K562 (cell line): ENCODE measurements around the gene CSRNP3. TPM values are rescaled to one million over a fixed set of nuclear protein-coding genes. Genes with fewer than 3 reads are reported as not detected.

Experiments
- ATAC-seq: fragments of 200-7000 bp; cut with Tn5 transposase; 3 replicates; pipeline ENCODE4 v1.9.1; 2020; ENCODE audit warnings: moderate library complexity
- BruUV-seq: library from RNA; stranded (reverse); fragments of 400-500 nt; replicated peaks from 2 replicates; lab custom pipeline; 2021; lab: Mats Ljungman, UMichigan
- CTCF ChIA-PET: fragments of 300-600 bp; formaldehyde crosslinking; extraction: SDS; loops from one replicate; lab custom pipeline; 2021; ENCODE audit warnings: low intra/inter-chr PET ratio; lab: Yijun Ruan, JAX
- POLR2A ChIA-PET: fragments of 300-600, 350-650 bp; sonication (Branson Sonifier 250); formaldehyde crosslinking; extraction: SDS; loops from one replicate; lab custom pipeline; 2021; ENCODE audit warnings: antibody characterized with exemption, inconsistent platforms; lab: Yijun Ruan, JAX
- DNase-seq, 4 experiments: peaks; one replicate each; pipeline versions ENCODE4 v3.0.0 to v3.0.0-alpha.2; 2011 to 2018; ENCODE audit warnings: low spot score in 3 of 4, mixed read lengths in 3 of 4; ENCODE audit errors: extremely low read depth in 1 of 4
- FAIRE-seq: peaks from 2 replicates; lab custom pipeline; 2011; peaks lifted over from hg19 to GRCh38; lab: Jason Lieb, UNC
- H2AFZ ChIP-seq: 2 replicates; pipeline ENCODE4 v1.6.0; 2011; ENCODE audit warnings: low read depth, low read length, control low read depth, inconsistent platforms
- H3K27ac ChIP-seq: fragments of 200-600 bp; 3 replicates; pipeline ENCODE4 v1.8.0; 2011; ENCODE audit warnings: low read depth, mild to moderate bottlenecking, control low read depth, inconsistent platforms, low read length, moderate library complexity, mixed read lengths; ENCODE audit errors: extremely low read depth
- H3K27me3 ChIP-seq, 2 experiments: fragments of 300-600 bp in 1 of 2; 2 replicates in 1 of 2; 3 replicates in 1 of 2; pipeline versions ENCODE4 v1.6.0 to v1.8.0; 2011; ENCODE audit warnings: inconsistent platforms in 2 of 2, low read length in 2 of 2, mild to moderate bottlenecking in 1 of 2, mixed read lengths in 1 of 2, moderate library complexity in 1 of 2; ENCODE audit not compliant: control insufficient read depth in 2 of 2, insufficient read depth in 2 of 2
- H3K36me3 ChIP-seq: fragments of 300-600 bp; 3 replicates; pipeline ENCODE4 v1.8.0; 2011; ENCODE audit warnings: mild to moderate bottlenecking, low read length, inconsistent platforms; ENCODE audit not compliant: control insufficient read depth, insufficient read depth
- H3K4me1 ChIP-seq, 2 experiments: fragments of 200-600 bp in 1 of 2; replicated peaks in 1 of 2; 2 replicates in 1 of 2; 3 replicates in 1 of 2; pipeline versions ENCODE4 v1.5.1 to v1.8.0; 2011; ENCODE audit warnings: inconsistent platforms in 2 of 2, low read length in 2 of 2, mild to moderate bottlenecking in 1 of 2, mixed read lengths in 1 of 2, moderate library complexity in 1 of 2; ENCODE audit not compliant: control insufficient read depth in 2 of 2, insufficient read depth in 2 of 2
- H3K4me2 ChIP-seq: 2 replicates; pipeline ENCODE4 v1.6.1; 2011; ENCODE audit warnings: low read length, control low read depth, inconsistent platforms, mixed read lengths; ENCODE audit not compliant: insufficient read depth
- H3K4me3 ChIP-seq: fragments of 200-600 bp; sonication (generic), shearing (Covaris generic); 2 replicates; pipeline ENCODE4 v1.5.1; 2016; ENCODE audit warnings: control low read depth, inconsistent platforms
- H3K79me2 ChIP-seq: fragments of 200-600 bp; 3 replicates; pipeline ENCODE4 v1.8.0; 2011; ENCODE audit warnings: low read length, inconsistent platforms; ENCODE audit not compliant: control insufficient read depth, insufficient read depth
- H3K9ac ChIP-seq, 2 experiments: 2 replicates each; pipeline versions ENCODE4 v1.6.0 to v1.6.1; 2011; ENCODE audit warnings: low read depth in 2 of 2, low read length in 2 of 2, control low read depth in 1 of 2, inconsistent platforms in 1 of 2, mild to moderate bottlenecking in 1 of 2, mixed read lengths in 1 of 2; ENCODE audit not compliant: insufficient read depth in 1 of 2
- H3K9me1 ChIP-seq: one replicate; pipeline ENCODE4 v1.6.0; 2011; ENCODE audit warnings: inconsistent platforms, mild to moderate bottlenecking, low read length, moderate library complexity; ENCODE audit not compliant: control insufficient read depth, insufficient read depth
- H3K9me3 ChIP-seq: replicated peaks from 2 replicates; pipeline ENCODE4 v1.5.1; 2011; ENCODE audit warnings: low read depth, low read length, inconsistent platforms; ENCODE audit not compliant: control insufficient read depth, insufficient read depth
- H4K20me1 ChIP-seq: replicated peaks from 2 replicates; pipeline ENCODE4 v1.6.1; 2011; ENCODE audit warnings: low read length, inconsistent platforms, mixed read lengths; ENCODE audit not compliant: control insufficient read depth, insufficient read depth
- BCLAF1 ChIP-seq, 2 experiments: fragments of 450-650 bp in 1 of 2; IDR thresholded peaks; 2 replicates each; pipeline ENCODE4 v1.6.1; 2011 to 2017; ENCODE audit warnings: low read depth in 2 of 2, antibody characterized with exemption in 1 of 2, borderline replicate concordance in 1 of 2, low read length in 1 of 2, mild to moderate bottlenecking in 1 of 2, mixed read lengths in 1 of 2; ENCODE audit not compliant: control insufficient read depth in 1 of 2
- CREB3L1 ChIP-seq: fragments of 450-650 bp; IDR thresholded peaks from 2 replicates; pipeline ENCODE4 v1.6.1; 2014; ENCODE audit warnings: low read depth, mild to moderate bottlenecking, moderate library complexity, borderline replicate concordance
- GTF2E2 ChIP-seq: fragments of 200-800 bp; sonication (Bioruptor generic); IDR thresholded peaks from 2 replicates; pipeline ENCODE4 v1.6.1; 2016; ENCODE audit warnings: missing genetic modification characterization, missing compliant biosample characterization
- JUNB ChIP-seq: fragments of 450-650 bp; formaldehyde crosslinking; conservative IDR thresholded peaks from 2 replicates; pipeline ENCODE4 v1.4.0; 2020; ENCODE audit warnings: mild to moderate bottlenecking
- NCOA6 ChIP-seq: fragments of 450-650 bp; IDR thresholded peaks from 2 replicates; pipeline ENCODE4 v1.6.1; 2017; ENCODE audit warnings: mild to moderate bottlenecking
- RFX1 ChIP-seq: fragments of 450-650 bp; IDR thresholded peaks from 2 replicates; pipeline ENCODE4 v1.6.1; 2016; ENCODE audit warnings: mild to moderate bottlenecking, moderate library complexity
- SNIP1 ChIP-seq: fragments of 450-650 bp; IDR thresholded peaks from 2 replicates; pipeline ENCODE4 v1.7.1; 2017; ENCODE audit warnings: low read depth, mild to moderate bottlenecking
- ZNF609 ChIP-seq: sonication (generic); formaldehyde crosslinking; IDR thresholded peaks from 2 replicates; pipeline ENCODE4 v1.8.1; 2023; ENCODE audit warnings: missing genetic modification reagents, mild to moderate bottlenecking, borderline replicate concordance
- in situ Hi-C: fragments of 300-500 bp; cut with MboI; formaldehyde crosslinking; loops from 4 replicates; pipeline ENCODE4 v1.15.0; 2018; ENCODE audit warnings: inconsistent platforms, mixed read lengths
- intact Hi-C: fragments of 100-400 bp; cut with micrococcal nuclease; formaldehyde crosslinking; loops from 2 replicates; pipeline ENCODE4 v1.14.2; 2022
- polyA plus RNA-seq, 8 experiments: library from polyadenylated mRNA; depleted of rRNA in 4 of 8; stranded (reverse) in 5 of 8; unstranded in 3 of 8; fragments of >200 nt; fragmentation: Nextera tagmentation in 2 of 8; fragmentation: Illumina TruSeq in 1 of 8; extraction: Ambion mirVana in 2 of 8; extraction: Trizol in 1 of 8; gene quantifications; 2 replicates each; pipeline versions ENCODE4 v1.2.1 to v1.2.3, GENCODE V29; 2011 to 2014; ENCODE audit warnings: inconsistent platforms in 1 of 8, missing spikeins in 1 of 8
- total RNA-seq, 7 experiments: library from RNA; depleted of rRNA in 6 of 7; stranded (reverse); fragments of >200 nt in 6 of 7; fragmentation: Illumina TruSeq in 2 of 7; extraction: Trizol in 2 of 7; gene quantifications; 2 replicates each; pipeline versions ENCODE4 v1.2.1 to v1.2.3, GENCODE V29; 2011 to 2021; ENCODE audit warnings: low replicate concordance in 1 of 7
- TF ChIP-seq, protein P1 (sequence below): IDR thresholded peaks from 2 replicates; pipeline ENCODE4 v1.6.1; 2011; ENCODE audit not compliant: insufficient read length; ENCODE audit errors: extremely low read depth

The CSRNP3 gene
- total and polyA plus RNA-seq, 9 of the 15 experiments (the other 6 are each of a cell fraction or from before 2014, with no cell fraction given), result not detected

DNA sequence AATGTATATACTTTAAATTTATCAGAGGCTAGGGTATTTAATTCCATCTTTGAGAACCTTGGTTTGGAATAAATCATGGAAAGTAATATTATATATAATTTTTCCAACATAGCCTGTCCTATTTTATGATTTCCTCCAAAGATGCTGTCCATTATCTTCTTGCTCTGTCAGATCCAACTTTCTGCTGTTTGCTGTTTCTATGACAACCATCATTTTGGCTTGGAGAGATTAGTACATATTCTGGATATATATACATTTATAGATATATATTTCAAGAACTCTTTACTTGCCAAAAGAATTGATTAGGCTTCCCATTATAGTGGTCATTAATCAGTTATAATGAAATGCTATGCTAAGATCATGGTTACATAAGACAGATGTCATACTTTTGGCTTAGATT is 31.3 kb downstream of the CSRNP3 start:
- no peak overlapping the region for H3K9ac ChIP-seq
- no peak overlapping the region for H3K4me2 ChIP-seq
- TF ChIP-seq JUNB (no peak), SNIP1 (no peak), NCOA6 (no peak), GTF2E2 (tag) (no peak), ZNF609 (CRISPR knock-in tag) (no peak), BCLAF1 (IDR thresholded peaks at IDR 0.05; ENCODE audit: borderline replicate concordance in 1 of 2, control insufficient read depth in 1 of 2, low read depth in 2 of 2, low read length in 1 of 2) (no peak), RFX1 (peak; percentile 32), CREB3L1 (no peak)
- TF ChIP-seq, protein P1, sequence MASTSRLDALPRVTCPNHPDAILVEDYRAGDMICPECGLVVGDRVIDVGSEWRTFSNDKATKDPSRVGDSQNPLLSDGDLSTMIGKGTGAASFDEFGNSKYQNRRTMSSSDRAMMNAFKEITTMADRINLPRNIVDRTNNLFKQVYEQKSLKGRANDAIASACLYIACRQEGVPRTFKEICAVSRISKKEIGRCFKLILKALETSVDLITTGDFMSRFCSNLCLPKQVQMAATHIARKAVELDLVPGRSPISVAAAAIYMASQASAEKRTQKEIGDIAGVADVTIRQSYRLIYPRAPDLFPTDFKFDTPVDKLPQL, result no peak
- DNase-seq, result no peak
- intact Hi-C loops (no loop called here), in situ Hi-C loops (no loop called here)
- ChIA-PET POLR2A (no interaction called here), CTCF (no interaction called here)
- no peaks in the 10 kb centered on the region for H3K4me1 ChIP-seq
- no peaks in the 10 kb centered on the region for H4K20me1 ChIP-seq
- no peaks in the 10 kb centered on the region for H3K79me2 ChIP-seq
- H3K27ac ChIP-seq, result no peak overlapping the region
- H3K27me3 ChIP-seq, result no peaks in the 10 kb centered on the region
- no TSS peak for BruUV-seq
- H3K9me1 ChIP-seq, result no peaks in the 10 kb centered on the region
- no peak overlapping the region for H3K4me3 ChIP-seq
- no peak overlapping the region for H2AFZ ChIP-seq
- ATAC-seq, result no peak
- H3K36me3 ChIP-seq, result no peaks in the 10 kb centered on the region
- no peaks in the 10 kb centered on the region; the same call in 1 of the 2 replicates for H3K9me3 ChIP-seq
- no peak for FAIRE-seq
